Measurements from ENCODE around the gene GPR4. TPM values are rescaled to one million over a fixed set of nuclear protein-coding genes. Genes with fewer than 3 reads are reported as not detected.
A peak's percentile ranks its signal among the peaks of the same experiment; 100 is the strongest.

GPR4 gene
- total RNA-seq, 1 experiment from 2014 or later: 0.07 TPM

GRCh38 chr19:45560038-45560437 is 42.0 kb downstream of the GPR4 start:
- Histone ChIP-seq H3K14ac (ENCODE audit: insufficient read depth, low read length) (no peak overlapping the region), H3K9ac (ENCODE audit: extremely low read depth, insufficient read length, low read length) (no peak overlapping the region), H3K23ac (ENCODE audit: insufficient read length, low read depth, low read length) (no peak overlapping the region), H3K56ac (ENCODE audit: insufficient read length, low read depth, low read length) (no peak overlapping the region), H3K4me1 (ENCODE audit: insufficient read depth, low read length) (peaks cover 4% of the 10 kb centered on the region; the same call in 1 of the 2 replicates), H2AFZ (ENCODE audit: low read length) (no peak overlapping the region), H4K91ac (ENCODE audit: insufficient read length, low read depth, low read length) (no peak overlapping the region), H3K79me1 (ENCODE audit: insufficient read depth, low read depth, low read length, poor library complexity, severe bottlenecking) (no peaks in the 10 kb centered on the region), H3K27ac (ENCODE audit: insufficient read length, low read depth, low read length) (no peak overlapping the region), H3K9me3 (ENCODE audit: control insufficient read depth, low read depth, low read length) (no peaks in the 10 kb centered on the region), H3K18ac (ENCODE audit: insufficient read length, low read depth, low read length) (no peak overlapping the region), H4K20me1 (ENCODE audit: control insufficient read depth, insufficient read depth, insufficient read length) (no peaks in the 10 kb centered on the region), H2BK20ac (ENCODE audit: low read depth, low read length, poor library complexity, severe bottlenecking) (no peak overlapping the region), H2BK12ac (ENCODE audit: insufficient read length, low read depth, low read length) (no peak overlapping the region), H3K27me3 (ENCODE audit: insufficient read depth, low read length) (no peaks in the 10 kb centered on the region), H3K23me2 (ENCODE audit: insufficient read length, low read depth, low read length, poor library complexity, severe bottlenecking) (no peaks in the 10 kb centered on the region), H3K4me2 (ENCODE audit: insufficient read depth, insufficient read length, low read length) (no peak overlapping the region), H2BK5ac (ENCODE audit: insufficient read length, low read length) (no peak overlapping the region), H2BK120ac (ENCODE audit: low read depth, low read length, poor library complexity, severe bottlenecking) (no peak overlapping the region), H4K8ac (replicated peaks; ENCODE audit: insufficient read length, low read depth, low read length) (no peak overlapping the region), H4K5ac (ENCODE audit: insufficient read length, low read depth, low read length) (no peak overlapping the region), H3K4ac (ENCODE audit: low read depth, low read length) (no peak overlapping the region), H3T11ph (ENCODE audit: low read length) (no peak overlapping the region), H2AK5ac (ENCODE audit: insufficient read length, low read length) (no peak overlapping the region), H2BK15ac (ENCODE audit: low read depth, low read length) (no peak overlapping the region), H3K79me2 (ENCODE audit: insufficient read depth, low read length) (0 out of 2 replicates have a peak, but pooled peaks cover 2% of the 10 kb centered on the region)
- Mint-ChIP-seq H3K9me3 (no peaks in the 10 kb centered on the region), H3K4me3 (no peak overlapping the region), H3K36me3 (ENCODE audit: insufficient read depth in 1 of 3, low read depth in 3 of 3) (no peaks in the 10 kb centered on the region; a peak in 1 of 7 replicates), H3K27ac (peak overlapping the region in 2 of 3 experiments; percentile 3 to 40; a peak in 2 of 7 replicates), H3K27me3 (ENCODE audit: low read depth) (no peaks in the 10 kb centered on the region), H3K4me1 (peaks cover 17 to 18% of the 10 kb centered on the region in 2 experiments)
- no peak for TF ChIP-seq CTCF (conservative IDR thresholded peaks at IDR 0.05)
- DNase-seq: no peak
- no CpG with 5 or more reads among the region's 5 CpGs for WGBS (ENCODE audit: extremely low coverage, insufficient read length, low lambda C conversion rate)
